ENCODE measurements around the gene PAK1. TPM values are rescaled to one million over a fixed set of nuclear protein-coding genes. Genes with fewer than 3 reads are reported as not detected.

The PAK1 gene
- total and polyA plus RNA-seq, 2 donors (not counting 1 experiment from before 2014, with no cell fraction given), result 11.9 to 23.4 TPM

GRCh38 chr11:77302752-77303151 is 171.1 kb downstream of the PAK1 start:
- no peak for TF ChIP-seq EZH2 (IDR thresholded peaks at IDR 0.05; ENCODE audit: borderline replicate concordance, insufficient read depth, low read depth, low read length, poor library complexity, severe bottlenecking)
- no peak for TF ChIP-seq CTCF (IDR thresholded peaks at IDR 0.05)
- Mint-ChIP-seq H3K9me3 (ENCODE audit: insufficient read depth) (no peaks in the 10 kb centered on the region), H3K27ac (no peak overlapping the region), H3K27me3 (no peaks in the 10 kb centered on the region), H3K4me1 (no peaks in the 10 kb centered on the region), H3K4me3 (no peak overlapping the region)
- intact Hi-C loops (cut with micrococcal nuclease), result no loop called here
- H3K4me1 ChIP-seq (ENCODE audit: control insufficient read depth in 2 of 2, insufficient read depth in 2 of 2, low read length in 2 of 2), result no peaks in the 10 kb centered on the region
- no peak overlapping the region for H3K4me3 ChIP-seq (ENCODE audit: control extremely low read depth in 1 of 5, extremely low read depth in 1 of 5, insufficient read depth in 1 of 5, low read depth in 2 of 5, low read length in 4 of 5)
- no peaks in the 10 kb centered on the region for H3K36me3 ChIP-seq (replicated peaks in 1 of 2; ENCODE audit: control extremely low read depth in 1 of 2, control insufficient read depth in 1 of 2, extremely low read depth in 1 of 2, insufficient read depth in 2 of 2, low read length in 1 of 2)
- no peak overlapping the region for H3K4me2 ChIP-seq (replicated peaks; ENCODE audit: low read depth, low read length, poor library complexity, severe bottlenecking)
- H4K20me1 ChIP-seq (ENCODE audit: control insufficient read depth, insufficient read depth, low read length, poor library complexity, severe bottlenecking), result no peaks in the 10 kb centered on the region
- no peaks in the 10 kb centered on the region for H3K9me3 ChIP-seq (ENCODE audit: control extremely low read depth in 1 of 3, control insufficient read depth in 2 of 3, insufficient read depth in 1 of 3, low read length in 2 of 3)
- no peaks in the 10 kb centered on the region for H3K79me2 ChIP-seq (ENCODE audit: control insufficient read depth, insufficient read depth, low read length)
- no peak for ATAC-seq (ENCODE audit: low read depth)
- CTCF ChIA-PET, result interaction anchor here (1.1 kb wide), 1 partner anchor 8 kb away, joined by 3 read pairs; no protein-coding TSS in a partner anchor
- H3K27me3 ChIP-seq (replicated peaks in 1 of 4; ENCODE audit: control extremely low read depth in 1 of 4, control insufficient read depth in 3 of 4, insufficient read depth in 4 of 4, low read length in 3 of 4), result no peaks in the 10 kb centered on the region
- POLR2A ChIA-PET, result no interaction called here
- no peak overlapping the region for H3K27ac ChIP-seq (ENCODE audit: low read length in 2 of 2)
- 75% methylated on average over 3 of the region's 3 CpGs for WGBS (ENCODE audit: insufficient coverage)
- no peak overlapping the region for H2AFZ ChIP-seq (ENCODE audit: insufficient read depth, low read depth, low read length, poor library complexity, severe bottlenecking)
- H3K9ac ChIP-seq (ENCODE audit: low read length), result no peak overlapping the region
- DNase-seq, result no peak

- H3K9me3 Mint-ChIP-seq (ENCODE audit: insufficient read depth), result no peaks in the 10 kb centered on the region
- Histone ChIP-seq H3K9ac (ENCODE audit: low read length) (no peak within 1 kb of the TSS), H3K79me2 (ENCODE audit: control insufficient read depth, insufficient read depth, low read length) (no peaks in the 10 kb centered on the region), H3K4me2 (replicated peaks; ENCODE audit: low read depth, low read length, poor library complexity, severe bottlenecking) (no peak within 1 kb of the TSS), H3K9me3 (ENCODE audit: control extremely low read depth in 1 of 3, control insufficient read depth in 2 of 3, insufficient read depth in 1 of 3, low read length in 2 of 3) (no peaks in the 10 kb centered on the region), H3K27ac (ENCODE audit: low read length in 2 of 2) (no peak within 1 kb of the TSS), H2AFZ (ENCODE audit: insufficient read depth, low read depth, low read length, poor library complexity, severe bottlenecking) (no peak within 1 kb of the TSS), H4K20me1 (ENCODE audit: control insufficient read depth, insufficient read depth, low read length, poor library complexity, severe bottlenecking) (no peaks in the 10 kb centered on the region), H3K36me3 (replicated peaks in 1 of 2; ENCODE audit: control extremely low read depth in 1 of 2, control insufficient read depth in 1 of 2, extremely low read depth in 1 of 2, insufficient read depth in 2 of 2, low read length in 1 of 2) (no peaks in the 10 kb centered on the region), H3K4me1 (ENCODE audit: control insufficient read depth in 2 of 2, insufficient read depth in 2 of 2, low read length in 2 of 2) (no peaks in the 10 kb centered on the region), H3K4me3 (ENCODE audit: control extremely low read depth in 1 of 5, extremely low read depth in 1 of 5, insufficient read depth in 1 of 5, low read depth in 2 of 5, low read length in 4 of 5) (no peak within 1 kb of the TSS), H3K27me3 (replicated peaks in 1 of 4; ENCODE audit: control extremely low read depth in 1 of 4, control insufficient read depth in 3 of 4, insufficient read depth in 4 of 4, low read length in 3 of 4) (no peaks in the 10 kb centered on the region)
- ChIA-PET POLR2A (no interaction called here), CTCF (no interaction called here)
- no peak within 1 kb of the TSS for H3K27ac Mint-ChIP-seq
- no peak within 1 kb of the TSS for H3K4me3 Mint-ChIP-seq
- TF ChIP-seq EZH2 (IDR thresholded peaks at IDR 0.05; ENCODE audit: borderline replicate concordance, insufficient read depth, low read depth, low read length, poor library complexity, severe bottlenecking), result no peak
- TF ChIP-seq CTCF (IDR thresholded peaks at IDR 0.05), result no peak
- H3K27me3 Mint-ChIP-seq, result no peaks in the 10 kb centered on the region
- WGBS (ENCODE audit: insufficient coverage), result 94% methylated on average over 10 of the region's 15 CpGs
- ATAC-seq (ENCODE audit: low read depth), result no peak
- intact Hi-C loops (cut with micrococcal nuclease), result no loop called here
- DNase-seq, result no peak
- H3K4me1 Mint-ChIP-seq, result no peaks in the 10 kb centered on the region
These were observed 172.4 kb downstream of the PAK1 start, which contains the start of gene GDPD4 for GRCh38 chr11:77301510-77301909. TSS of gene GDPD4 (minus strand) at chr11:77301686. CDS start at chr11:77285137, 16,549 bp downstream.

Data from B cell (primary cell).